ENCODE measurements around the gene GSKIP.

DNA sequence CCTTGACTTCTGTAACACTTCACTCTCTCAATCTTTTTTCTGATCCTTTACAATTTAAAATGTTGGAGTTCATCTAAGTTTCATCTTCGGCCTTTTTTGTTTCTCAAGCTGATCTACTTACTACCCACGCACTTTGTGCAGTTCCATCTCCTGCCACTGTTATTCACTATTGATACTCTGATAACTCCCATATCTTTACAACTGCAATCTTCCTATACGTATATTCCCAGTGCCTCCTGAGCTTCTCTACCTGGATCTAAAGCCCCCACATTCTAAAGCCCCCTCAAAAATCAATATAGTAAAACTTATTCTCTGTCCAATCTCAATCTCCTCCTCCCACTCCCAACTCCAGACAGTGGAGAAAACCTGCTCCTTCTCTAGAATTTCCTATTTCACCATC, 6.1 kb upstream of the GSKIP start:
- TF ChIP-seq, protein P1, sequence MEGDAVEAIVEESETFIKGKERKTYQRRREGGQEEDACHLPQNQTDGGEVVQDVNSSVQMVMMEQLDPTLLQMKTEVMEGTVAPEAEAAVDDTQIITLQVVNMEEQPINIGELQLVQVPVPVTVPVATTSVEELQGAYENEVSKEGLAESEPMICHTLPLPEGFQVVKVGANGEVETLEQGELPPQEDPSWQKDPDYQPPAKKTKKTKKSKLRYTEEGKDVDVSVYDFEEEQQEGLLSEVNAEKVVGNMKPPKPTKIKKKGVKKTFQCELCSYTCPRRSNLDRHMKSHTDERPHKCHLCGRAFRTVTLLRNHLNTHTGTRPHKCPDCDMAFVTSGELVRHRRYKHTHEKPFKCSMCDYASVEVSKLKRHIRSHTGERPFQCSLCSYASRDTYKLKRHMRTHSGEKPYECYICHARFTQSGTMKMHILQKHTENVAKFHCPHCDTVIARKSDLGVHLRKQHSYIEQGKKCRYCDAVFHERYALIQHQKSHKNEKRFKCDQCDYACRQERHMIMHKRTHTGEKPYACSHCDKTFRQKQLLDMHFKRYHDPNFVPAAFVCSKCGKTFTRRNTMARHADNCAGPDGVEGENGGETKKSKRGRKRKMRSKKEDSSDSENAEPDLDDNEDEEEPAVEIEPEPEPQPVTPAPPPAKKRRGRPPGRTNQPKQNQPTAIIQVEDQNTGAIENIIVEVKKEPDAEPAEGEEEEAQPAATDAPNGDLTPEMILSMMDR (IDR thresholded peaks at IDR 0.05), result no peak
- no peak for TF ChIP-seq POLR2A (IDR thresholded peaks at IDR 0.05)

Data from lower leg skin (tissue), 3 donors.